ENCODE results near the gene ZDHHC5. TPM values are rescaled to one million over a fixed set of nuclear protein-coding genes. Genes with fewer than 3 reads are reported as not detected.
"Not testable (repeated sequence)": the region's sequence is repeated elsewhere in the genome, so short reads cannot be mapped to it uniquely, and the experiment has no call there.

ZDHHC5 gene
- polyA plus RNA-seq, 2 of the 4 experiments (the other 2 are of a cell fraction): 44.1 to 63.8 TPM

GRCh38 chr11:57712256-57713150, 44.6 kb downstream of the ZDHHC5 start, which contains the start of gene TMX2 (continued):
- TF ChIP-seq ZSCAN20 (CRISPR knock-in tag; IDR thresholded peaks at IDR 0.05) (no peak), EHMT2 (IDR thresholded peaks at IDR 0.05; ENCODE audit: low read depth) (no peak), TP53 (CRISPR knock-in tag; IDR thresholded peaks at IDR 0.05) (no peak), RCOR1 (IDR thresholded peaks at IDR 0.05; ENCODE audit: low read depth, low read length) (no peak), E2F6 (IDR thresholded peaks at IDR 0.05; ENCODE audit: borderline replicate concordance, low read depth) (peak; percentile 1; the same call in 1 of the 2 replicates), NFE2L2 (conservative IDR thresholded peaks at IDR 0.05; ENCODE audit: low read length) (no peak)

- CTCF ChIA-PET: interaction anchor here (1.0 to 5.4 kb wide), 3 partner anchors 10 to 87 kb away, joined by 3 to 19 read pairs (median 5); no protein-coding TSS in a partner anchor
- no peak for FAIRE-seq
Measured at GRCh38 chr11:57713835-57714234, 45.9 kb downstream of the ZDHHC5 start.

GRCh38 chr11:57716726-57717125, 48.8 kb downstream of the ZDHHC5 start:
- POLR2A ChIA-PET; DNase-seq (ENCODE audit: low read depth in 1 of 2, low spot score in 1 of 2); H3K9me3 ChIP-seq; ATAC-seq; CTCF ChIA-PET; H3K4me2 ChIP-seq; FAIRE-seq; H3K4me3 ChIP-seq; H3K27ac ChIP-seq: not testable (repeated sequence)
- H3K4me1 ChIP-seq: peaks cover 18% of the 10 kb centered on the region
- WGBS (ENCODE audit: missing lambda C conversion rate): 100% methylated on average over 7 of the region's 34 CpGs

More at GRCh38 chr11:57713835-57714234, 45.9 kb downstream of the ZDHHC5 start:
- H3K9me3 ChIP-seq: no peaks in the 10 kb centered on the region
- no peak for DNase-seq (ENCODE audit: low read depth in 1 of 2, low spot score in 1 of 2)
- TF ChIP-seq HEYL (CRISPR knock-in tag; IDR thresholded peaks at IDR 0.05) (no peak), TP53 (CRISPR knock-in tag; IDR thresholded peaks at IDR 0.05) (no peak), EHMT2 (IDR thresholded peaks at IDR 0.05; ENCODE audit: low read depth) (no peak)
- peak overlapping the region; percentile 92 to 96; a peak in 3 of 6 replicates for H3K27ac ChIP-seq
- H3K4me3 ChIP-seq: peak overlapping the region; percentile 95
- H3K4me2 ChIP-seq: peak overlapping the region; percentile 93
- POLR2A ChIA-PET: interaction anchor here (1.1 to 1.7 kb wide), 2 partner anchors 9 to 28 kb away, joined by 4 to 6 read pairs; partner anchors contain the start of gene SELENOH
- WGBS (ENCODE audit: missing lambda C conversion rate): 88% methylated on average over 2 of the region's 2 CpGs
- H3K4me1 ChIP-seq: peaks cover 32% of the 10 kb centered on the region
- no peak for ATAC-seq

GRCh38 chr11:57727185-57727584, 59.3 kb downstream of the ZDHHC5 start:
- FAIRE-seq (no peak), ATAC-seq (no peak), DNase-seq (ENCODE audit: low read depth in 1 of 2, low spot score in 1 of 2) (no peak)
- no peak for TF ChIP-seq HOXB5 (CRISPR knock-in tag; IDR thresholded peaks at IDR 0.05)
- no peak for TF ChIP-seq MAZ (IDR thresholded peaks at IDR 0.05; ENCODE audit: borderline replicate concordance, low read depth, low read length)
- no peak for TF ChIP-seq RARB (CRISPR knock-in tag; IDR thresholded peaks at IDR 0.05)
- no peak for TF ChIP-seq CBX2 (IDR thresholded peaks at IDR 0.05; ENCODE audit: borderline replicate concordance, low read depth)
- TF ChIP-seq EHMT2 (IDR thresholded peaks at IDR 0.05; ENCODE audit: low read depth): no peak
- TF ChIP-seq FOXS1 (CRISPR knock-in tag; IDR thresholded peaks at IDR 0.05): no peak
- no peak for TF ChIP-seq ATOH8 (CRISPR knock-in tag; IDR thresholded peaks at IDR 0.05; ENCODE audit: low read depth)
- TF ChIP-seq CBX8 (IDR thresholded peaks at IDR 0.05): no peak
- TF ChIP-seq NR3C1 (IDR thresholded peaks at IDR 0.05): no peak
- no peak for TF ChIP-seq ESRRA (IDR thresholded peaks at IDR 0.05; ENCODE audit: borderline replicate concordance, low read length)
- TF ChIP-seq HOXB13 (CRISPR knock-in tag; IDR thresholded peaks at IDR 0.05; ENCODE audit: low read depth): no peak
- TF ChIP-seq CHD2 (IDR thresholded peaks at IDR 0.05; ENCODE audit: low read length, partially characterized antibody): no peak
- TF ChIP-seq CEBPB (IDR thresholded peaks at IDR 0.05): no peak
- no peak for TF ChIP-seq JUNB (IDR thresholded peaks at IDR 0.05)
- Histone ChIP-seq H3K27ac (no peak overlapping the region), H3K9me3 (no peaks in the 10 kb centered on the region), H3K4me1 (no peaks in the 10 kb centered on the region), H3K4me2 (no peak overlapping the region), H3K4me3 (no peak overlapping the region)
- 79% methylated on average over 2 of the region's 2 CpGs for WGBS (ENCODE audit: missing lambda C conversion rate)
- CTCF ChIA-PET: interaction anchor here (1.3 to 1.5 kb wide), 2 partner anchors 9 to 10 kb away, joined by 3 to 4 read pairs; no protein-coding TSS in a partner anchor
- POLR2A ChIA-PET: no interaction called here
